HT-29 (cell line): ENCODE data around the gene ZSCAN2. TPM values are rescaled to one million over a fixed set of nuclear protein-coding genes. Genes with fewer than 3 reads are reported as not detected.
A peak's percentile ranks its signal among the peaks of the same experiment; 100 is the strongest.
"Not testable (repeated sequence)": the region's sequence is repeated elsewhere in the genome, so short reads cannot be mapped to it uniquely, and the experiment has no call there.

Experiments used
- DNase-seq: peaks from one replicate; pipeline ENCODE4 v3.0.0-alpha.2; 2015; ENCODE audit warnings: low spot score
- total RNA-seq: library from RNA; depleted of rRNA; stranded (reverse); fragments of >200 nt; shearing (Covaris generic); gene quantifications from 2 replicates; pipeline ENCODE4 v1.2.3, GENCODE V29; 2014; rRNA removed

Gene ZSCAN2
- total RNA-seq, result 9.7 and 14.1 TPM in 2 replicates

- DNase-seq, result peak; percentile 98
Observed at GRCh38 chr15:84600687-84601554, at the start of gene ZSCAN2. Gene ZSCAN2 (plus strand): TSS chr15:84601009. CDS start chr15:84603928, 2,919 bp downstream.

DNA sequence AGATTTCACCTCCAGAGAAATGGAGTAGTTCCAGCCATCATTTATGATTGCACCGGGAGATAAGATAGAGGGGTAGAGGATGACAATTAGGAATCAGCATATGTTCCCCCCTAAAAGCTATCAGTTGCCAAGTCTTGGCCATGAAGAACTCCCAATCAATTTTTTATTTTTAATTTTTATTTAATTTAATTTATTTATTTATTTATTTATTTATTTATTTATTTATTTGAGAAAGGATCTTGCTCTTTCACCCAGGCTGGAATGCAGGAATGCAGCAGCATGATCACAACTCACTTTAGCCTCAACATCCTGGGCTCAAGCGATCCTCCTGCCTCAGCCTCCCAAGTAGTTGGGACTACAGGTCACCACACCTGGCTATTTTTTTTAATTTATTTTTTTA lies 49.2 kb upstream of the ZSCAN2 start:
- DNase-seq, result not testable (repeated sequence)

GRCh38 chr15:84552896-84553295 lies 47.9 kb upstream of the ZSCAN2 start:
- DNase-seq, result no peak

GRCh38 chr15:84556690-84557089 lies 44.1 kb upstream of the ZSCAN2 start:
- not testable (repeated sequence) for DNase-seq

GRCh38 chr15:84568021-84568420 lies 32.8 kb upstream of the ZSCAN2 start:
- DNase-seq, result not testable (repeated sequence)

- peak; percentile 45 for DNase-seq
Observed at GRCh38 chr15:84570164-84570735, 30.6 kb upstream of the ZSCAN2 start.

GRCh38 chr15:84572231-84572630 lies 28.6 kb upstream of the ZSCAN2 start:
- no peak for DNase-seq

GRCh38 chr15:84575493-84575892 lies 25.3 kb upstream of the ZSCAN2 start:
- DNase-seq, result no peak

DNA sequence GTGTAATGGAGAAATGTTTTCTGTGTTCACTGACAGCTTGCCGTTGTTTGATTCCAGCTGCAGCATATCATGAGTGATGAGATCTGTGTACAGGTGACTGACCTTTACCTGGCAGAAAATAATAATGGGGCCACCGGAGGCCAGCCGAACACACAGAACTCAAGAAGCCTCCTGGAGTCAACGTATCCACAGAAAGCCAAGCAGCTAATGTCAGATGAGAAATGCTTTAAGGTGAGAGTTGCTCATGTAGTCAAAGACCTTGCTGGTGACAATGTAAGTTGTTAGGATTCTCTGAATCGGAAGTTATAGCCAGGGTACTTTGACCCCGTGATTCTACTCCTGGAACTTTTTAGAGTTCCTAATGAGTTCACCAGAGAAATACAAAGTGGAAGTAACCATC lies 22.9 kb upstream of the ZSCAN2 start:
- not testable (repeated sequence) for DNase-seq

- peak; percentile 84 for DNase-seq
Observed at GRCh38 chr15:84579261-84579721, 21.5 kb upstream of the ZSCAN2 start.

- not testable (repeated sequence) for DNase-seq
Observed at GRCh38 chr15:84581676-84582428, 19.0 kb upstream of the ZSCAN2 start.

GRCh38 chr15:84582583-84583157 lies 18.1 kb upstream of the ZSCAN2 start:
- DNase-seq, result peak; percentile 26

GRCh38 chr15:84583921-84584320 lies 16.9 kb upstream of the ZSCAN2 start:
- not testable (repeated sequence) for DNase-seq

GRCh38 chr15:84586696-84587095 lies 14.1 kb upstream of the ZSCAN2 start:
- no peak for DNase-seq

GRCh38 chr15:84588053-84588874 lies 12.5 kb upstream of the ZSCAN2 start:
- peak; percentile 97 for DNase-seq

- DNase-seq, result no peak
Observed at GRCh38 chr15:84590406-84590805, 10.4 kb upstream of the ZSCAN2 start.

DNA sequence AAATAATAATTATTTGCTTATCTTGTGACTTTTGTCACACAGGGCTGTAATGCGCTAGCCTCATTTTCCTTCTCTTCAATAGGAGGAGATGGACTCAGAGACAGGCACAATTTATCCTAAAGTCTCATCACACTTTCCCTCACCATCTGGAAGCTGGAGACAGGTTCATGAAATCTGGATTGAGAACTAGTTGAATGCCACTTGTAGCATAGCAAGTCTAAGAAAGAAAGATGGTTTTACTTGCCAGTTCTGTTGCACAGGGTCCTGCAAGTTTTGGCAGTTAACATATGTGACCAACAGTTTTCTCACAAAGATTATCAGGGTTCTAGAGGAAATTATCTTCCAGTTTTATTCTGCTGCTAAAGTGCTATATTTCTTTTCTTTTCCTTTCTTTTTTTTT lies 9.0 kb upstream of the ZSCAN2 start:
- DNase-seq, result no peak

DNA sequence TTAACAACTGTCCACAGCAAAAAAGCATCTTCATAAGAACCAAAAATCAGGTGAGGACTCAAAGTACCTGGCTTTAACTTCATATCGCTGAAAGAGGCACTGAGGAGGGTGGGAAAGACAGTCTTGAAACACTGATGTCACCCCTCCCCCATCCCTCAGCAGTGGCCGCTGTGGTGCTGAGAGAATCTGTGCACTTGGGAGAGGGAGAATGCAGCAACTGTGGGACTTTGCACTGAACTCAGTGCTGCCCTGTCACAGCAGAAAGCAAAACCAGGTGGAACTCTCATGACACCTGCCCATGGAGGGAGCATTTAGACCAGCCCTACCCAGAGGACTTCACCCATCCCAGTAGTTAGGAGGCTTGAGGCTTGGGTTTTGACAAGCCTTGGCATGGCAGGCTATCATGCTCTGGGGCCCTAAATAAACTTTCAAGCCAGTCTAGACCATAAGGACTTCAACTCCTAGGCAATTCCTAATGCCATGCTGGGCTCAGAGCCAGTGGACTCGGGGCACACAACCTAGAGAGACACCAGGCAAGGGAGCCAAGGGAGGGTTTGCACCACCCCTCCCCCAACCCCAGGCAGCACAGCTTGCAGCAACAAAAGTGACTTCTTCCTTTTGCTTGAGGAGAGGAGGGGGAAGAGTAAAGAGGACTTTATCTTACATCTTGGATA lies 6.1 kb upstream of the ZSCAN2 start:
- no peak for DNase-seq

- no peak for DNase-seq
Observed at GRCh38 chr15:84595660-84596059, 5.1 kb upstream of the ZSCAN2 start.

GRCh38 chr15:84597296-84597695 lies 3.5 kb upstream of the ZSCAN2 start:
- DNase-seq, result no peak
